ENCODE results near the gene EVI2A. TPM values are rescaled to one million over a fixed set of nuclear protein-coding genes. Genes with fewer than 3 reads are reported as not detected.

Gene EVI2A
- total RNA-seq, 1 experiment from 2014 or later: not detected

GRCh38 chr17:31295489-31295871 is 25.9 kb downstream of the EVI2A start:
- Histone ChIP-seq H3K4me1 (ENCODE audit: control insufficient read depth in 1 of 2, insufficient read depth in 2 of 2, low read length in 2 of 2) (no peaks in the 10 kb centered on the region), H3K9me2 (ENCODE audit: insufficient read depth) (no peaks in the 10 kb centered on the region), H3K4me3 (replicated peaks in 1 of 2; ENCODE audit: low read depth in 1 of 2, low read length in 2 of 2) (no peak overlapping the region), H3K9ac (ENCODE audit: low read length) (no peak overlapping the region), H3K4me2 (ENCODE audit: low read length) (no peak overlapping the region), H3K9me3 (ENCODE audit: control insufficient read depth in 1 of 2, insufficient read depth in 1 of 2, low read depth in 1 of 2, low read length in 2 of 2) (no peaks in the 10 kb centered on the region), H3K79me2 (ENCODE audit: insufficient read depth, low read length) (no peaks in the 10 kb centered on the region), H2AFZ (ENCODE audit: low read depth, low read length, poor library complexity, severe bottlenecking) (no peak overlapping the region), H4K20me1 (ENCODE audit: insufficient read depth) (no peaks in the 10 kb centered on the region; the same call in 1 of the 2 replicates), H3K27ac (ENCODE audit: low read depth, low read length) (no peak overlapping the region), H3K27me3 (ENCODE audit: insufficient read depth, low read length) (no peaks in the 10 kb centered on the region), H3K36me3 (ENCODE audit: control insufficient read depth in 1 of 2, insufficient read depth in 2 of 2, low read length in 2 of 2) (no peaks in the 10 kb centered on the region)
- no peak for ATAC-seq
- BruUV-seq (replicated peaks): no TSS peak
- RAD21 ChIA-PET (ENCODE audit: low non-redundant PET in 1 of 2, low total read pairs in 2 of 2, uncharacterized antibody in 2 of 2, unreplicated experiment in 2 of 2): no interaction called here
- no peak for TF ChIP-seq TCF7L2 (IDR thresholded peaks at IDR 0.05; ENCODE audit: borderline replicate concordance, extremely low read depth, insufficient read depth, insufficient read length)
- no peak for TF ChIP-seq CTCF (IDR thresholded peaks at IDR 0.05 in 2 of 3, conservative IDR thresholded peaks at IDR 0.05 in 1 of 3; ENCODE audit: borderline replicate concordance in 1 of 3, insufficient read depth in 1 of 3, low read depth in 2 of 3, low read length in 2 of 3)
- no peak for TF ChIP-seq ATF3 (IDR thresholded peaks at IDR 0.05)
- TF ChIP-seq REST (IDR thresholded peaks at IDR 0.05; ENCODE audit: low read depth): no peak
- TF ChIP-seq YY1 (IDR thresholded peaks at IDR 0.05; ENCODE audit: extremely low read depth, insufficient replicate concordance, low read depth, low read length): no peak
- TF ChIP-seq ELF1 (IDR thresholded peaks at IDR 0.05; ENCODE audit: borderline replicate concordance, low read depth): no peak
- TF ChIP-seq CBX3 (IDR thresholded peaks at IDR 0.05; ENCODE audit: low read depth): no peak
- intact Hi-C loops (cut with micrococcal nuclease): no loop called here
- POLR2A ChIA-PET: no interaction called here
- CTCF ChIA-PET: no interaction called here
- no peak for DNase-seq (ENCODE audit: low read depth, low spot score)
